ENCODE measurements around the gene SYNE2. TPM values are rescaled to one million over a fixed set of nuclear protein-coding genes. Genes with fewer than 3 reads are reported as not detected.

The SYNE2 gene
- total and polyA plus RNA-seq, 2 donors from 2014 or later: 65.9 to 461 TPM

GRCh38 chr14:64215274-64215673 is 362.5 kb downstream of the SYNE2 start:
- no peak for DNase-seq
- intact Hi-C loops (cut with DNase I): no loop called here
- no peaks in the 10 kb centered on the region for H3K9me3 ChIP-seq (ENCODE audit: control insufficient read depth in 2 of 3, insufficient read depth in 1 of 3, low read length in 3 of 3)
- no peak overlapping the region for H3K27ac ChIP-seq (ENCODE audit: low read depth in 2 of 2, low read length in 2 of 2)
- H3K4me3 ChIP-seq (ENCODE audit: low read length in 3 of 3): no peak overlapping the region
- H3K9ac ChIP-seq (ENCODE audit: low read length in 3 of 3): no peak overlapping the region
- peaks cover 4 to 93% (median 64%) of the 10 kb centered on the region in 3 donors for H3K36me3 ChIP-seq (ENCODE audit: control insufficient read depth in 2 of 3, insufficient read depth in 3 of 3, low read length in 3 of 3)
- no peak for TF ChIP-seq CTCF (IDR thresholded peaks at IDR 0.05; ENCODE audit: borderline replicate concordance, extremely low read depth, insufficient read depth)
- no peak for FAIRE-seq
- no peaks in the 10 kb centered on the region for H3K27me3 ChIP-seq (ENCODE audit: control insufficient read depth, insufficient read depth, low read length)
- H3K4me1 ChIP-seq (ENCODE audit: control insufficient read depth in 2 of 3, insufficient read depth in 2 of 3, low read depth in 1 of 3, low read length in 3 of 3): peaks cover 0 to 8% (median 2%) of the 10 kb centered on the region in 3 donors

- Histone ChIP-seq H3K4me3 (ENCODE audit: low read length in 3 of 3) (no peak overlapping the region), H3K36me3 (ENCODE audit: control insufficient read depth in 2 of 3, insufficient read depth in 3 of 3, low read length in 3 of 3) (peaks cover 4 to 93% (median 66%) of the 10 kb centered on the region in 3 donors), H3K9ac (ENCODE audit: low read length in 3 of 3) (no peak overlapping the region), H3K27me3 (ENCODE audit: control insufficient read depth, insufficient read depth, low read length) (no peaks in the 10 kb centered on the region), H3K27ac (ENCODE audit: low read depth in 2 of 2, low read length in 2 of 2) (no peak overlapping the region), H3K9me3 (ENCODE audit: control insufficient read depth in 2 of 3, insufficient read depth in 1 of 3, low read length in 3 of 3) (no peaks in the 10 kb centered on the region), H3K4me1 (ENCODE audit: control insufficient read depth in 2 of 3, insufficient read depth in 2 of 3, low read depth in 1 of 3, low read length in 3 of 3) (peaks cover 0 to 8% (median 2%) of the 10 kb centered on the region in 3 donors)
- intact Hi-C loops (cut with DNase I): no loop called here
- no peak for FAIRE-seq
- DNase-seq: no peak
- no peak for TF ChIP-seq CTCF (IDR thresholded peaks at IDR 0.05; ENCODE audit: borderline replicate concordance, extremely low read depth, insufficient read depth)
These were observed 363.2 kb downstream of the SYNE2 start for GRCh38 chr14:64215978-64216377.

- H3K4me3 ChIP-seq (ENCODE audit: low read length in 3 of 3): no peak overlapping the region
These were observed 364.5 kb downstream of the SYNE2 start for GRCh38 chr14:64217308-64217707.

More at GRCh38 chr14:64217308-64217707, 364.5 kb downstream of the SYNE2 start:
- Histone ChIP-seq H3K27me3 (ENCODE audit: control insufficient read depth, insufficient read depth, low read length) (no peaks in the 10 kb centered on the region), H3K36me3 (ENCODE audit: control insufficient read depth in 2 of 3, insufficient read depth in 3 of 3, low read length in 3 of 3) (peaks cover 4 to 92% (median 69%) of the 10 kb centered on the region in 3 donors), H3K4me1 (ENCODE audit: control insufficient read depth in 2 of 3, insufficient read depth in 2 of 3, low read depth in 1 of 3, low read length in 3 of 3) (peaks cover 0 to 8% (median 2%) of the 10 kb centered on the region in 3 donors), H3K9ac (ENCODE audit: low read length in 3 of 3) (no peak overlapping the region), H3K27ac (ENCODE audit: low read depth in 2 of 2, low read length in 2 of 2) (peak overlapping the region in 1 of 2 donors; percentile 8), H3K9me3 (ENCODE audit: control insufficient read depth in 2 of 3, insufficient read depth in 1 of 3, low read length in 3 of 3) (no peaks in the 10 kb centered on the region)
- TF ChIP-seq CTCF (IDR thresholded peaks at IDR 0.05; ENCODE audit: borderline replicate concordance, extremely low read depth, insufficient read depth): no peak
- intact Hi-C loops (cut with DNase I): no loop called here
- DNase-seq: no peak
- FAIRE-seq: no peak

All from kidney (tissue), 14 donors.